HCT116 (cell line): ENCODE measurements around the gene ACKR3.

ENCODE experiments used
- CBX3 ChIP-seq: IDR thresholded peaks from 2 replicates; pipeline ENCODE4 v1.6.1; 2012; ENCODE audit warnings: low read depth
- CEBPB ChIP-seq: IDR thresholded peaks from 2 replicates; pipeline ENCODE4 v1.6.1; 2012; ENCODE audit warnings: low read depth
- EGR1 ChIP-seq: IDR thresholded peaks from 2 replicates; pipeline ENCODE4 v1.6.1; 2012; ENCODE audit warnings: low read depth
- EZH2 ChIP-seq: fragments of 200-600 bp; sonication (generic); IDR thresholded peaks from 2 replicates; pipeline ENCODE4 v1.6.1; 2017; ENCODE audit warnings: antibody characterized with exemption, mixed run types
- EZH2phosphoT487 ChIP-seq: fragments of 200-600 bp; IDR thresholded peaks from 2 replicates; pipeline ENCODE4 v1.6.1; 2018; ENCODE audit warnings: antibody characterized with exemption, borderline replicate concordance
- POLR2A ChIP-seq: IDR thresholded peaks from 2 replicates; pipeline ENCODE4 v1.7.0; 2011; ENCODE audit warnings: borderline replicate concordance; ENCODE audit not compliant: insufficient read depth, insufficient read length; ENCODE audit errors: extremely low read depth
- POLR2AphosphoS5 ChIP-seq: IDR thresholded peaks from 2 replicates; pipeline ENCODE4 v1.6.1; 2011; ENCODE audit warnings: mild to moderate bottlenecking, low read depth, low read length, moderate library complexity
- SP1 ChIP-seq: IDR thresholded peaks from 2 replicates; pipeline ENCODE4 v1.6.1; 2012; ENCODE audit warnings: low read depth
- SRF ChIP-seq: IDR thresholded peaks from 2 replicates; pipeline ENCODE4 v1.6.1; 2012; ENCODE audit warnings: low read depth
- ZNF274 ChIP-seq: fragments of 200-500 bp; sonication (Bioruptor generic); IDR thresholded peaks from 2 replicates; pipeline ENCODE4 v1.6.1; 2014; ENCODE audit warnings: mild to moderate bottlenecking, low read depth, low read length, inconsistent platforms
- TF ChIP-seq, protein P1 (sequence below), 3 experiments: fragments of 200-600 bp in 1 of 3; sonication (generic) in 1 of 3; IDR thresholded peaks in 2 of 3; conservative IDR thresholded peaks in 1 of 3; 2 replicates each; pipeline ENCODE4 v1.5.1; 2012 to 2017; ENCODE audit warnings: low read depth in 2 of 3, low read length in 2 of 3, antibody characterized with exemption in 1 of 3, borderline replicate concordance in 1 of 3, control low read depth in 1 of 3, mild to moderate bottlenecking in 1 of 3, mixed read lengths in 1 of 3, mixed run types in 1 of 3, moderate library complexity in 1 of 3; ENCODE audit not compliant: insufficient read depth in 1 of 3
- TF ChIP-seq, protein P2 (sequence below): IDR thresholded peaks from 2 replicates; pipeline ENCODE4 v1.6.1; 2011; ENCODE audit warnings: mild to moderate bottlenecking, low read length, moderate library complexity; ENCODE audit not compliant: insufficient replicate concordance; ENCODE audit errors: extremely low read depth
- TF ChIP-seq, protein P3 (sequence below): IDR thresholded peaks from 2 replicates; pipeline ENCODE4 v1.6.1; 2012
- TF ChIP-seq, protein P4 (sequence below): IDR thresholded peaks from 2 replicates; pipeline ENCODE4 v1.6.1; 2012

GRCh38 chr2:236590846-236591245, 21.2 kb downstream of the ACKR3 start:
- TF ChIP-seq, protein P1, sequence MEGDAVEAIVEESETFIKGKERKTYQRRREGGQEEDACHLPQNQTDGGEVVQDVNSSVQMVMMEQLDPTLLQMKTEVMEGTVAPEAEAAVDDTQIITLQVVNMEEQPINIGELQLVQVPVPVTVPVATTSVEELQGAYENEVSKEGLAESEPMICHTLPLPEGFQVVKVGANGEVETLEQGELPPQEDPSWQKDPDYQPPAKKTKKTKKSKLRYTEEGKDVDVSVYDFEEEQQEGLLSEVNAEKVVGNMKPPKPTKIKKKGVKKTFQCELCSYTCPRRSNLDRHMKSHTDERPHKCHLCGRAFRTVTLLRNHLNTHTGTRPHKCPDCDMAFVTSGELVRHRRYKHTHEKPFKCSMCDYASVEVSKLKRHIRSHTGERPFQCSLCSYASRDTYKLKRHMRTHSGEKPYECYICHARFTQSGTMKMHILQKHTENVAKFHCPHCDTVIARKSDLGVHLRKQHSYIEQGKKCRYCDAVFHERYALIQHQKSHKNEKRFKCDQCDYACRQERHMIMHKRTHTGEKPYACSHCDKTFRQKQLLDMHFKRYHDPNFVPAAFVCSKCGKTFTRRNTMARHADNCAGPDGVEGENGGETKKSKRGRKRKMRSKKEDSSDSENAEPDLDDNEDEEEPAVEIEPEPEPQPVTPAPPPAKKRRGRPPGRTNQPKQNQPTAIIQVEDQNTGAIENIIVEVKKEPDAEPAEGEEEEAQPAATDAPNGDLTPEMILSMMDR (IDR thresholded peaks at IDR 0.05 in 2 of 3, conservative IDR thresholded peaks at IDR 0.05 in 1 of 3; ENCODE audit: borderline replicate concordance in 1 of 3, insufficient read depth in 1 of 3, low read depth in 2 of 3, low read length in 2 of 3) = no peak
- no peak for TF ChIP-seq EZH2
- TF ChIP-seq, protein P2, sequence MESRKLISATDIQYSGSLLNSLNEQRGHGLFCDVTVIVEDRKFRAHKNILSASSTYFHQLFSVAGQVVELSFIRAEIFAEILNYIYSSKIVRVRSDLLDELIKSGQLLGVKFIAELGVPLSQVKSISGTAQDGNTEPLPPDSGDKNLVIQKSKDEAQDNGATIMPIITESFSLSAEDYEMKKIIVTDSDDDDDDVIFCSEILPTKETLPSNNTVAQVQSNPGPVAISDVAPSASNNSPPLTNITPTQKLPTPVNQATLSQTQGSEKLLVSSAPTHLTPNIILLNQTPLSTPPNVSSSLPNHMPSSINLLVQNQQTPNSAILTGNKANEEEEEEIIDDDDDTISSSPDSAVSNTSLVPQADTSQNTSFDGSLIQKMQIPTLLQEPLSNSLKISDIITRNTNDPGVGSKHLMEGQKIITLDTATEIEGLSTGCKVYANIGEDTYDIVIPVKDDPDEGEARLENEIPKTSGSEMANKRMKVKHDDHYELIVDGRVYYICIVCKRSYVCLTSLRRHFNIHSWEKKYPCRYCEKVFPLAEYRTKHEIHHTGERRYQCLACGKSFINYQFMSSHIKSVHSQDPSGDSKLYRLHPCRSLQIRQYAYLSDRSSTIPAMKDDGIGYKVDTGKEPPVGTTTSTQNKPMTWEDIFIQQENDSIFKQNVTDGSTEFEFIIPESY = no peak
- TF ChIP-seq SRF = no peak
- no peak for TF ChIP-seq ZNF274
- TF ChIP-seq, protein P3, sequence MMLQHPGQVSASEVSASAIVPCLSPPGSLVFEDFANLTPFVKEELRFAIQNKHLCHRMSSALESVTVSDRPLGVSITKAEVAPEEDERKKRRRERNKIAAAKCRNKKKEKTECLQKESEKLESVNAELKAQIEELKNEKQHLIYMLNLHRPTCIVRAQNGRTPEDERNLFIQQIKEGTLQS = no peak
- TF ChIP-seq, protein P4, sequence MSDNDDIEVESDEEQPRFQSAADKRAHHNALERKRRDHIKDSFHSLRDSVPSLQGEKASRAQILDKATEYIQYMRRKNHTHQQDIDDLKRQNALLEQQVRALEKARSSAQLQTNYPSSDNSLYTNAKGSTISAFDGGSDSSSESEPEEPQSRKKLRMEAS = no peak
- no peak for TF ChIP-seq POLR2A
- no peak for TF ChIP-seq POLR2AphosphoS5
- no peak for TF ChIP-seq CBX3
- TF ChIP-seq EZH2phosphoT487 = no peak
- no peak for TF ChIP-seq CEBPB
- no peak for TF ChIP-seq EGR1
- no peak for TF ChIP-seq SP1
